ENCODE results near the gene KCNQ2.
A peak's percentile ranks its signal among the peaks of the same experiment; 100 is the strongest.

KCNQ2 gene

DNA sequence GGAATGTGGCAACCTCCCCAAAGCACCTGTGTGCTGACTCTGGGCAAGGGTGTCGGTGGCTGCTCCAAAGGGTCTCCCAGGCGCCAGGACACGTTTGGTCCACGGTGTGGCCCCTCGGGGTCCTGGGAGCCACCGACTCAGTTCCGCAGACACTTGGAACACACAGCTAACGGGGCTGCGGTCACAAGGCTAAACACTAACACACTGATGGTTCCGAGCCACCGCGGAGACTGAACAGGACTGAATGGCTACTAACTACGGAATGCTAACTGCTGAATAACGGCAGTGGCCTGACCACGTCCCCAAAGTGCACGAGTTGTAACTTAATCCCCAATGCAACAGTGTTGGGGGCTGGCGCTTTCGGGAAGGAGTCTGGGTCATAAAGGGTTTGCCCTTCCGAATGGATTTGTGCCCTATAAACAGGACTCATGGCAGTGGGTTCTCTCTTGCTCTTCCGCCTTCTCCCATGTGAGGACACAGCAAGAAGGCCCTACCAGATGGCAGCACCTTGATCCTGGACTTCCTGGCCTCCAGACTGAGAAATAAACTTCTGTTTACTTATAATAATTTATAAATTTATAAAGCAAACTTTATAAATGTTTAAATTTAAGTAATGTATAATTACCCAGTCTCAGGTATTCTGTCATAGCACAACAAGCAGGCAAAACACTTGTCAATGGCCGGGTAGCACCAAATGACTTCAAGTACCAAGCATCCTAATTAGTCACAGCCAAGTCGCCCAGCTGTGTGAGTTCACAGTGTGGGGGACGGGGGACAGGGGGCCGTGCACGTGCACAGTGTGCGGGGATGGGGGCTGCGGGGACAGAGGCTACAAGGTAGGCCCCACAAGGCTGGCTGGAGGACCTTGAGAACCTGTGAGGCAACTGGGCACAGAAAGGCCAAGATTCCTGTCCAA is 28.7 kb upstream of the KCNQ2 start:
- H3K27ac ChIP-seq (ENCODE audit: low read depth, low read length, severe bottlenecking) = no peak overlapping the region
- H3K4me3 ChIP-seq (ENCODE audit: extremely low read depth, insufficient read depth, low read length, poor library complexity, severe bottlenecking) = no peak overlapping the region
- peaks cover 8% of the 10 kb centered on the region for H3K9me3 ChIP-seq (ENCODE audit: control insufficient read depth, low read length)
- H3K4me1 ChIP-seq (ENCODE audit: control insufficient read depth, insufficient read depth, low read length, poor library complexity, severe bottlenecking) = peaks cover 3% of the 10 kb centered on the region
- WGBS, 2 experiments (ENCODE audit: insufficient coverage in 2 of 2) = 86 to 87% methylated on average over 22 to 25 of the region's 27 CpGs
- no peaks in the 10 kb centered on the region for H3K36me3 ChIP-seq (ENCODE audit: control insufficient read depth, insufficient read depth, low read length)

DNA sequence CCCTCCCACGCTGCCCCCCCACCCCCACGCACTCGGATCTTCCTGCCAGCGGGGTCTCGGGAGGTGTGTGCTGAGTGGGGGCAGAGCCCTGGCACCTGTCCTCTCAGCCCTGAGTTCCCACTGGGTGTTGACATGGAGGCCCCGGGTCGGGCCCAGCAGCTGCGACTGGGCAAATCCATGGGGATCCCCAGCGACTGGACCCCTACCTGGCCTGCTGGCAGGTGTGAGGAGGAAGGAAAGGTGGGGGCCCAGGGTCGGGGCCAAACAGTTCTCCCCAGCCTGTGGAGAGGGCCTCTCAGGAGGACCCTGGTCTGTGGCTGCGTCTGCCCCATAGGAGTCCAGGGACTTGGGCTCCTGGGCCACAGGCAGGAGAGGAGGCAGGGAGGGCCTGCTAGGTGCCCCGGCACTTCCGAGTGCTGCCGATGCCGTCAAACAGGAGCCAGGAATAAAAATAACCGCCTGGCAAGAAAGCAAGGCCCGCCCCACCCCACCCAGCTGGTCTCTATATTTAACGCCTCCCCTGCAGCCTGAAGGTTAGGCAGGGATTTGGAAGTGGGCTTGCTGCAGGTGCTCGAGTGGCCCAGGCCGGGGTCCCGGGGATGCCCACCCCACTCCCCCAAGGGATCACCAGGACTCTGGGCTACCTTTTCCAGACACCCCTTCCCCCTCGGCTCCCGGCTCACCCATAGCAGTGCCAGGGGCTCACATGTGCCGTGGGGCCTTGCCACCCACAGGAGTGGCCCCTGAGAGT is 27.9 kb upstream of the KCNQ2 start:
- 90 to 91% methylated on average over 14 to 19 of the region's 24 CpGs for WGBS, 2 experiments (ENCODE audit: insufficient coverage in 2 of 2)
- peaks cover 7% of the 10 kb centered on the region for H3K9me3 ChIP-seq (ENCODE audit: control insufficient read depth, low read length)
- no peaks in the 10 kb centered on the region for H3K36me3 ChIP-seq (ENCODE audit: control insufficient read depth, insufficient read depth, low read length)
- H3K4me3 ChIP-seq (ENCODE audit: extremely low read depth, insufficient read depth, low read length, poor library complexity, severe bottlenecking) = no peak overlapping the region
- H3K4me1 ChIP-seq (ENCODE audit: control insufficient read depth, insufficient read depth, low read length, poor library complexity, severe bottlenecking) = peaks cover 3% of the 10 kb centered on the region
- no peak overlapping the region for H3K27ac ChIP-seq (ENCODE audit: low read depth, low read length, severe bottlenecking)

DNA sequence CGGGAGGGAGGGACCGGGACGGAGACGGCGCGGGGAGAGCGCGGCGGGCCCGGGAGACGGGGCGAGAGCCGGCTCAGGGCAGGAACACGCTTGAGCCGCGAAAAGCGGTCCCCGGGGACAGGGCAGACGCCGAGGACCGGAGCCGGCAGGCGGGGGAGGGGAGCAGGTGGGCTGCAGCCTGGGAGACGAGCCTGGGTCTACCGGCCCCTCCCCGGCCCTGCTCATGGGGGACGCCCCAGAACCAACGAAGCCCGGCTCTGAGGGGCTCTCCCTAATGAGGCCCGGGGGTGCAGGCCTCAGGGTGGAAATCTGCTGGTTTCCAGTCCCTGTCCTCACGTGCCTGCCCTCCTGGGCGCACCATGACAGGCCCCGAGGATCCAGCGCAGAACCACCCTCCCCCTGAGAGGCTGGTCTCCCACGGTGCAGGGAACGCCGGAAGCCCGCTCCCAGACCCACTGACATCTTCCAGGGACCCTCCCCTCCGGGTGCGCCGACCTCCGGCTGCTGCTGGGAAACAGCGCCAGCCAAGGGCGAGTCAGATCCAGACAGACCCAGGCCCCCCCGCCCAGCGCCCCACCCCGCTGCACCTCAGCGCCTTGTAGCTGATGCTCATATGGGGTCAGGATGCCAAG is 27.0 kb upstream of the KCNQ2 start:
- WGBS, 2 experiments (ENCODE audit: insufficient coverage in 2 of 2) = 17 to 20% methylated on average over 41 to 43 of the region's 48 CpGs
- Histone ChIP-seq H3K27ac (ENCODE audit: low read depth, low read length, severe bottlenecking) (no peak overlapping the region), H3K9me3 (ENCODE audit: control insufficient read depth, low read length) (no peaks in the 10 kb centered on the region), H3K4me1 (ENCODE audit: control insufficient read depth, insufficient read depth, low read length, poor library complexity, severe bottlenecking) (peaks cover 3% of the 10 kb centered on the region), H3K36me3 (ENCODE audit: control insufficient read depth, insufficient read depth, low read length) (no peaks in the 10 kb centered on the region), H3K4me3 (ENCODE audit: extremely low read depth, insufficient read depth, low read length, poor library complexity, severe bottlenecking) (peak overlapping the region; percentile 30)

DNA sequence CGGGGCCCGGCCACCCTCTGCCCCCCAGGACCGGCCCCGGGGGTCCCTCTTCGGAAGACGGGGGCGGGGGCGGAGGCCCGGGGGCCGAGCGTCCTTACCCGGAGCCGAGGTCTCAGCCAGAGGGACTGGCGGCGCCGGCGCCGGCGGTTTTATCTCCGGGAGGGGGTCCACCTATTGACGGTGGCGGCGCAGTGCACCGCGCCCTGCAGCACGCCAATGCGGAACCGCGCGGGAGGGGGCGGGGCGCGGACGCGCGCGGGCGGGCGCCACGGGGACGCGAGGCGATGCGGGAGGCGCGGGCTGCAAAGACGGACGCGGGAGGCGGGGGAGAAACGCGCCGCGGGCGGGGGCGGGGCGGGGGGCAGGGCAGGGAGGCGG is 26.5 kb upstream of the KCNQ2 start, which contains the start of gene EEF1A2:
EEF1A2 (minus strand) TSS at position 124 of the 378 bp plus-strand sequence. CDS start 1,320 bp downstream, outside the sequence.
- Histone ChIP-seq H3K27ac (ENCODE audit: low read depth, low read length, severe bottlenecking) (no peak within 1 kb of the TSS), H3K4me3 (ENCODE audit: extremely low read depth, insufficient read depth, low read length, poor library complexity, severe bottlenecking) (peak within 1 kb of the TSS; percentile 30)
- 0% methylated on average over 16 to 36 of the region's 58 CpGs for WGBS, 2 experiments (ENCODE audit: insufficient coverage in 2 of 2)

DNA sequence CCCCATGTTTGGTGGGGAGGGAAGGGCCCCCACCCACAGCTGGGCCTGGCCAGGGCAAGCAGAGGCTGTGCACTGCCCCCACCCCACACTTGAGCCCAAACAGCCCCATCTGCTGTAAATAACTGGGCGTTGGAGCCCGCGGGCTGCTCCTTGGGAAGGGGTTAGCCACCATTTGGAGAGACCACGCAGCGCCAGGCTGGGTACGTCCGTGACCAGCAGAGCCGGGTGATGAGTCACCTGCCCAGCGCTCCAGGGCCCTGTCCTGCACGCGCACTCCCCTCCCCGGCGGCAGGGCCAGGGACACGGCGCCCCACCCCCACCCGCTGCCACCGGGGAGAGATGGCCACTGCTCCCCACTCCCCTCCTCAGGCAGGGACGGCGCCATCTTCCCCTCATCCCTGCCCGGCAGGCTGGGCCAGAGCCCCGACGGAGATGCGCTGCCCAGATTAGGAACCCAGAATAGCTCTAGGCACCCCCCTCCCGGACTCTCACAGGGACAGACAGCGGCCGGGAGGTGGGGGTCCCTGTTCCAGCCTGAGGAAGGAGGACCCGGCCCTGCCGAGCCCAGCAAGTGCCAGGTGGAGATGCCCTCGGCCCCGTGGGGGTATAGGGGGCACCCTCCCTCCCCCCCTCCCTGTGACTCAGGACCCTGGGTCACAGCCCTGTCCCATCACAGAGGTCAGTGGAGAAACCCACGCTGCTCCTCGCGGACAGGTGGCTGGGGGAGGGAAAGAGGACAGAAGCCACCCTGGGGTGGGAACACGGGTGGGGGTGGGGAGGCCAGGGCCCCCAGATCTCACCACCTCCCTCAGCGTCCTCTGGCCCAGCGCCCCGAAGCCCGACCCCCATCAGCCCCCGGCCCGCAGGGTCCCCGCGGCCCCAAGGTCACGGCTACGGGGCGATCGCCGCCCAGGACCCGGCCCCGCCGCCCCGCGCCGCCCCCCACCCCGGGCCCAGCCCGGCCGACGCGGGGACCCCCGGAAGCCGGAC is 25.8 kb upstream of the KCNQ2 start:
- WGBS, 2 experiments (ENCODE audit: insufficient coverage in 2 of 2) = 7 to 13% methylated on average over 18 to 19 of the region's 60 CpGs
- H3K36me3 ChIP-seq (ENCODE audit: control insufficient read depth, insufficient read depth, low read length) = no peaks in the 10 kb centered on the region
- H3K27ac ChIP-seq (ENCODE audit: low read depth, low read length, severe bottlenecking) = no peak overlapping the region
- H3K9me3 ChIP-seq (ENCODE audit: control insufficient read depth, low read length) = no peaks in the 10 kb centered on the region
- peaks cover 3% of the 10 kb centered on the region for H3K4me1 ChIP-seq (ENCODE audit: control insufficient read depth, insufficient read depth, low read length, poor library complexity, severe bottlenecking)
- peak overlapping the region; percentile 30 for H3K4me3 ChIP-seq (ENCODE audit: extremely low read depth, insufficient read depth, low read length, poor library complexity, severe bottlenecking)

More for the DNA sequence above, 26.5 kb upstream of the KCNQ2 start, which contains the start of gene EEF1A2:
- Histone ChIP-seq H3K36me3 (ENCODE audit: control insufficient read depth, insufficient read depth, low read length) (no peaks in the 10 kb centered on the region), H3K9me3 (ENCODE audit: control insufficient read depth, low read length) (no peaks in the 10 kb centered on the region), H3K4me1 (ENCODE audit: control insufficient read depth, insufficient read depth, low read length, poor library complexity, severe bottlenecking) (peaks cover 3% of the 10 kb centered on the region)

DNA sequence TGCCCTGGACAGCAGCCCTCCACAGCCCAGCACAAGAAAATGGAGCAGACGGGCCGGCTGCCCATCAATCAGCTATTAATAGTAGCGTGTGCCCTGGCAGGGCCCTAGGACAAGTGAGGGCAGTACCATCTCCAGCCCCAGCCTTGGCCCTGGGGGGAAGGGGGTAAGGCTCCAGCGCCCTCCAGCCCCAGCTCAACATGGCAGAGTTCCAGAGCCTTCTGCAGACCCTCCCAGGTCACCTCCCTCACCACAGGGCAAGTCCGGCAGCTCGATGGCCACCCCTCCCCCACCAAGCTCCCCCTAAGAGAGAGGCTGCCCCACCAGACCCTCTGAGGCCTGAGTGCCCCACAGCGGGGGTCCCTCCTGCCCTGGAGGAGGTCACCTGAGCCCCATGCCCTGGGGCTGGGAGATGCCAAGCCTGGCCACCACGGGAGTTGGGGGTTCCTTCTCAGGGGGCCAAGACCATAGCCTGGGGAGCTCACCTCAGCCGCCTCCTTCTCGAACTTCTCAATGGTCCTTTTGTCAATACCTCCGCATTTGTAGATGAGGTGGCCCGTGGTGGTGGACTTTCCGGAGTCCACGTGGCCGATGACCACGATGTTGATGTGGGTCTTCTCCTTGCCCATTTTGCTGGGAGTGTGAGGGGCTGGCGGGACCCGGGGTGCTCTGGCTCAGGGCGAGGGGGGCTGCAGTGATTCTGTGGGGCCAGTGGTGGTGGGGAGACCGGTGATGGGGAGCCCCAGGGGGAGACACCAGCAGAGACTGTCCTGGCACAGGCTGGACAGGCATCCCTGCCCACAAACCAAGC is 24.9 kb upstream of the KCNQ2 start:
- Histone ChIP-seq H3K4me3 (ENCODE audit: extremely low read depth, insufficient read depth, low read length, poor library complexity, severe bottlenecking) (no peak overlapping the region), H3K27ac (ENCODE audit: low read depth, low read length, severe bottlenecking) (no peak overlapping the region), H3K36me3 (ENCODE audit: control insufficient read depth, insufficient read depth, low read length) (peaks cover 4% of the 10 kb centered on the region), H3K4me1 (ENCODE audit: control insufficient read depth, insufficient read depth, low read length, poor library complexity, severe bottlenecking) (peaks cover 3% of the 10 kb centered on the region), H3K9me3 (ENCODE audit: control insufficient read depth, low read length) (no peaks in the 10 kb centered on the region)
- 79 to 82% methylated on average over 10 to 14 of the region's 20 CpGs for WGBS, 2 experiments (ENCODE audit: insufficient coverage in 2 of 2)

DNA sequence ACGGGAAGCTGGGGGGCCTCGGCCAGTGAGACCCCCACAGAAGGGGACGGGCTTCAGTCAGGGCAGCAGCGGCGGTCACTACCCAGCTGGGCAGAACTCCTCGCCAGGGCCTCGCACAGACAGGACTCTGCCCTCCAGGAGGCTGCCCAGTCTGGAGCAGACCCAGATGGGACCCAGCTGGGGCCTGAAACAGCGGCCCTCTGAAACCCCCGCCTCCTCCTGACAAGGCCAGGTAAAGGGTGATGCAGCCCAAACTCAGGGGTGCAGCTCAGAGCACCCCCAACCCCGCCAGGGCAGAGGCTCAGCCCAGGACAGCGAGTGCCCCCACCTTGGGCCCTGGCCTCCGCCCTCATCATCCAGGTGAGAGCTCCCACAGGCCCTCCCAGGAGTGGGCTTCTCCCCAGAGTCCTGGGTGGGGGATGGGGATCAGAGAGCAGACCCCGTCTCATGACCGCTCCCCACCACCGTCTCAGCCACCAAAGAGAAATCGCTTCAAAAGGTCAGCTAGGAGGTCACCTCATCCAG is 24.2 kb upstream of the KCNQ2 start:
- Histone ChIP-seq H3K27ac (ENCODE audit: low read depth, low read length, severe bottlenecking) (no peak overlapping the region), H3K9me3 (ENCODE audit: control insufficient read depth, low read length) (no peaks in the 10 kb centered on the region), H3K4me3 (ENCODE audit: extremely low read depth, insufficient read depth, low read length, poor library complexity, severe bottlenecking) (no peak overlapping the region), H3K4me1 (ENCODE audit: control insufficient read depth, insufficient read depth, low read length, poor library complexity, severe bottlenecking) (peaks cover 3% of the 10 kb centered on the region), H3K36me3 (ENCODE audit: control insufficient read depth, insufficient read depth, low read length) (peaks cover 7% of the 10 kb centered on the region)
- 54 to 73% methylated on average over 12 to 13 of the region's 16 CpGs for WGBS, 2 experiments (ENCODE audit: insufficient coverage in 2 of 2)

DNA sequence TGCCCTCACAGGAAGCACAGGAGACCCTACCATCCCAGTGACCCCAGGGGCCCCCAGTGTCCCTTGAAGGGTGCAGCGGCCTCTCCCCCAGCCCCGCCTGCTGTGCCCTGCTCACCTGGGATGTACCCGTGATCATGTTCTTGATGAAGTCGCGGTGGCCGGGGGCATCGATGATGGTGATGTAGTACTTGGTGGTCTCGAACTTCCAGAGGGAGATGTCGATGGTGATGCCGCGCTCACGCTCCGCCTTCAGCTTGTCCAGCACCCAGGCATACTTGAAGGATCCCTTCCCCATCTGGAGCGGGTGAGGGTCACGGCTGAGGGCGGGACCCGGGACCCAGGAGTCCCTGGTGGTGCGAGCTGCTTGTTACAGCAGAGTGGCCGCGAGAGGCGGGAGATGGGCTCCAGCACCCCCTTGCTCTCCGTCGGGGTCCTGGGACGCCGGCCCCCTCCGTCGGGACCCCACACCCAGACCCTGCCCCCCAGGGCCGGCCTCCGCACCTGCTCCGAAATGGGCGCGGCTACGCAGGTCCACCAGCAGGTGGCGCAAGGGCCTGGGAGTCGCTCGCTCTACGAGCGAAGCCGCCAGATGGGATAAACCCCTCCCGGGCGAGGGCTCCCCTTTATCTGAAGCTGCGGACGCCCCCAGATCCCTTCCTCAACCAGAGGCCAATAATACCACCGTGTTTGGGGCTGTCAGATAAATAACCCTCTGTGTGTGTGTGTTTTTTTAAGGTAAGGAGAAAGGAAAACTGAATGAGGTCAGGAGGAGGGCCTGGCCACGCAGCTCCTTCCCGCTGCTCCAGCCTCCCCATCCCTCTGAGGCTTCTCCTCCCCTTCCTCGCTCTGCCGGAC is 23.5 kb upstream of the KCNQ2 start:
- H3K27ac ChIP-seq (ENCODE audit: low read depth, low read length, severe bottlenecking) = no peak overlapping the region
- H3K4me1 ChIP-seq (ENCODE audit: control insufficient read depth, insufficient read depth, low read length, poor library complexity, severe bottlenecking) = peaks cover 3% of the 10 kb centered on the region
- peaks cover 7% of the 10 kb centered on the region for H3K36me3 ChIP-seq (ENCODE audit: control insufficient read depth, insufficient read depth, low read length)
- H3K9me3 ChIP-seq (ENCODE audit: control insufficient read depth, low read length) = no peaks in the 10 kb centered on the region
- WGBS, 2 experiments (ENCODE audit: insufficient coverage in 2 of 2) = 38 to 48% methylated on average over 27 to 34 of the region's 48 CpGs
- no peak overlapping the region for H3K4me3 ChIP-seq (ENCODE audit: extremely low read depth, insufficient read depth, low read length, poor library complexity, severe bottlenecking)

Measured in mesodermal cell (in vitro differentiated cells).